H1 (cell line): ENCODE results near the gene CDC42EP1. TPM values are rescaled to one million over a fixed set of nuclear protein-coding genes. Genes with fewer than 3 reads are reported as not detected.

Experiments used
- BRCA1 ChIP-seq: IDR thresholded peaks from 2 replicates; pipeline ENCODE4 v1.6.1; 2012; ENCODE audit warnings: low read depth, low read length, improper control_type of control experiment
- polyA plus RNA-seq, 7 experiments: library from polyadenylated mRNA; depleted of rRNA in 3 of 7; stranded (reverse) in 5 of 7; unstranded in 2 of 7; fragments of >200 nt in 5 of 7; fragments of 200-250 nt in 2 of 7; gene quantifications; 1 replicate in 5 of 7; 2 replicates in 1 of 7; 4 replicates in 1 of 7; pipeline versions ENCODE4 v1.2.1 to v1.2.3, GENCODE V29; 2011 to 2013; ENCODE audit warnings: missing spikeins in 2 of 7, mixed read lengths in 2 of 7
- total RNA-seq: library from RNA; stranded (reverse); fragmentation: NEBNext Ultra II Directional; extraction: Animal tissue kit (Norgen Biotek cat#: 25700); gene quantifications from 2 replicates; pipeline ENCODE4 v1.2.1, GENCODE V29; 2021

CDC42EP1 gene
- total and polyA plus RNA-seq, 2 of the 8 experiments (the other 6 are each of a cell fraction or from before 2014, with no cell fraction given), result 8.3 to 11.2 TPM

GRCh38 chr22:37616201-37617083 is 56.2 kb downstream of the CDC42EP1 start (continued):
- no peak for TF ChIP-seq BRCA1
